Occipital lobe (tissue), 2 donors: ENCODE measurements around the gene KLRK1. TPM values are rescaled to one million over a fixed set of nuclear protein-coding genes. Genes with fewer than 3 reads are reported as not detected.
"Not testable (repeated sequence)": the region's sequence is repeated elsewhere in the genome, so short reads cannot be mapped to it uniquely, and the experiment has no call there.

ENCODE experiments used
- DNase-seq: peaks from one replicate; lab custom pipeline; 2025; lab: John Stamatoyannopoulos, UW
- total RNA-seq: library from RNA; depleted of rRNA; stranded (reverse); fragments of >200 nt; gene quantifications from one replicate; pipeline ENCODE4 v1.2.3, GENCODE V29; 2014

Gene KLRK1
- total RNA-seq = not detected

DNA sequence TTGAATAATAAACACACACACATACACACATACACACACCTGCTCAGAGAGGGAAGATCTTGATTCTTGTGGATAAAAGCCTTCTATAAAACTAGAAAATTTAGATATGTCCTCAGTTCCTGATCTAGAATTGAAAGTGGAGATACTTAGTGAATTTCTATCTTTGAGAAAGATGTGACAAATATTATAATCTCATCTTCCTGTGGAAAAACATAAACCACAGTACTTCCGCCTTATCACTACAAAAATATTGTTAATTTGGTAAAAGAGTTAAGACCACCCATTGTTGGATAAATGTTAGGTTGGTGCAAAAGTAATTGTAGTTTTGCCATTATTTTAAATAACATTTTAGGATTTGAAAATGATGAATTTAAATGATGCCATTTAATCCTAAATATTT lies at the start of gene KLRK1:
Gene KLRK1, minus strand, starts transcription at position 138 of the 400 bp plus-strand sequence. CDS start 1,231 bp downstream, outside the sequence.
- no peak for DNase-seq

DNA sequence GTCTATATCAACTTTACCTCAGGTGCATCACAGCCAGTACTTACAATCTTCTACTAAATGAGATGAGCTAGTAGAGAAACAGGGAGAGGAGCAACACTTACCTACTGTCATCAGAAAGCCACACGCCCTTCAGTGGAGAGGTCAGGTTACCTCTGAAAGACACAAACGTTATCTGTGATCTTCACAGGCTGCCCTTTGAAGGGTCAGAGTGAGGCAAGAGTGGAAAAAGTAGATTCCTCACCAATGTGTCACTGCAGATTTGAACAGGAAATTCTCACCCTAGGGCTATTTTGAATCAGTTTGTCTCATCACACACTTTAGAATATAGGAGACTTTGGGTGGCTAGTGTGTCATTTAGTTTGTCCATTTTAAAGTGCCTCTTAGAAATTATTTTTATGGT lies 47.8 kb upstream of the KLRK1 start:
- DNase-seq = not testable (repeated sequence)

DNA sequence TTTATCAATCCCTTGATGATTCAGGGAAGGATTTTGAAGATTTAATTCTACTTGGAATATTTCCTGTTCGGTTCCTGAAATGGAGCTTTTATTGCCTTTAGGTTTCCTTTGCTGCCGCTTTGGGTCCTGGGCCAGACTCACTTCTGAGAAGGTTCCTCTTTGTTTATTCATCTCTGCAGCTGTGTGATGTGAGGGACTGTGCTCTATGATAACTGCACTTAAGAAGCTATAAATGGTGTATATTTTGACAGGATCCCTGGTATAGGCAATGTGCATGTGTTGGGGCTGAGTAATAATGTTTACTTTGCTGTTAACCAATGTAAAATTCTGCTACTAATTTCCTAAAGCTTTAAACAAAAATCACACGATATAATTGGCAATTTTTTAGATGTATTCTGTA lies 46.0 kb upstream of the KLRK1 start, which contains the start of gene KLRC2:
Gene KLRC2, minus strand, starts transcription at position 195 of the 400 bp plus-strand sequence. Its CDS starts 24 bp downstream, at position 171.
- DNase-seq = not testable (repeated sequence)

- DNase-seq = not testable (repeated sequence)
Observed at GRCh38 chr12:10430623-10431022, 40.8 kb upstream of the KLRK1 start.

- DNase-seq = not testable (repeated sequence)
Observed at GRCh38 chr12:10425938-10426337, 36.1 kb upstream of the KLRK1 start.

GRCh38 chr12:10424260-10424899 lies 34.5 kb upstream of the KLRK1 start:
- DNase-seq = not testable (repeated sequence)

- not testable (repeated sequence) for DNase-seq
Observed at GRCh38 chr12:10422159-10422558, 32.3 kb upstream of the KLRK1 start.

- DNase-seq = not testable (repeated sequence)
Observed at GRCh38 chr12:10420334-10420733, 30.5 kb upstream of the KLRK1 start, which contains the start of gene KLRC3. KLRC3 (minus strand) TSS chr12:10420595; CDS start chr12:10420550, 45 bp downstream.

- DNase-seq = no peak
Observed at GRCh38 chr12:10409392-10409791, 19.6 kb upstream of the KLRK1 start, which contains the start of gene KLRC4. KLRC4 (minus strand) TSS chr12:10409757; CDS start chr12:10409575, 182 bp downstream.

DNA sequence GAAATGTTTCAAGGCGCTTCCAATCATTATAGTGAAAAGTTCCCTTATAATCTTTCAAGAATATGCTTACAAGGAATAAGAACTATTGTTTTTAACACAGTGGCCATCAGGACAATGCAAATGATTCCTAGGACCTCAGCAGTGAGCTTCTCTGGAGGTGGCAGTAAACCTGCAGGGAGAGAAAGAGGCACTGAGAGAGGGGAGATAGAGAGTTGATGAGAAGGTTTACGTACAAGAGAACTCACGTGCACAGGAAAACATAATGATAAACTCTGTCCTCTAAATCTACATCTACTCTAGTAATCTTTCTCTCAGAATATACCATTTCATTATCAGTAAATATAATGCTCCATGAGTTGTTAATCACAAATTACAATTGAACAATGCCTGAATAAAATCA lies 19.0 kb upstream of the KLRK1 start:
- no peak for DNase-seq

- DNase-seq = no peak
Observed at GRCh38 chr12:10406725-10407124, 16.9 kb upstream of the KLRK1 start.

DNA sequence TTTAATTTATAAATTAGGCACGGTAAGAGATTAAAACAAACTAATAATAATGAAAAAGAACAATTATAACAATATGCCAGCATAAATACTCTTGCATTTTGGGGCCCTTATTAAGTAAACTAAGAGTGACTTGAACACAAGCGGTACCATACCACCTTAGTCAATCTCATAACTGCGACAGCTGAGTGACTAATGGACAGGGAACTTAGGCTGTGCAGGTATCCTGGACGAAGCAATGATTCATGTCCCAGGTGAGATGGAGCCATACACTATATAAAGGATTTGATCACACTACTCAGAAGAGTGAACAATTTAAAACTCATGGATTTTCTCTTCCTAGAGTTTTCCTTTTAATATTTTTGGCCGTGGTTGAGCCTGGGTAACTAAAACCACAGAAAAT lies 15.5 kb upstream of the KLRK1 start:
- DNase-seq = no peak

GRCh38 chr12:10404798-10405197 lies 15.0 kb upstream of the KLRK1 start:
- DNase-seq = no peak

DNA sequence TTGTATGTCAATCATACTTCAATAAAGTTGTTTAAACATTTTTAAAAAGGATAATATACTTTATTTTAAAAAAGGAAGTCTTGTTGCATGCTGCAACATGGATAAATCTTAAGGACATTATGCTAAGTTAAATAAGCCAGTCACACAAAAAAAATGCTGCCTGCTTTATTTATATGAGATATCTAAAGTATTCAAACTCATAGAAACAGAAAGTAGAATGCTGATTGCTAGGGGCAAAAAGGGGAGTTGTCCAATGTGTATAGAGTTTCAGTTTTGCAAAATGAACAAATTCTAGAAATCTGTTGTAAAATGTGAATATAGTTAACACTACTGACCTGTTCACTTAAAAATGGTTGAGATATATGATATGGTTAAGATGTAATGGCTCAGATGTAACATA lies 11.0 kb upstream of the KLRK1 start:
- no peak for DNase-seq

DNA sequence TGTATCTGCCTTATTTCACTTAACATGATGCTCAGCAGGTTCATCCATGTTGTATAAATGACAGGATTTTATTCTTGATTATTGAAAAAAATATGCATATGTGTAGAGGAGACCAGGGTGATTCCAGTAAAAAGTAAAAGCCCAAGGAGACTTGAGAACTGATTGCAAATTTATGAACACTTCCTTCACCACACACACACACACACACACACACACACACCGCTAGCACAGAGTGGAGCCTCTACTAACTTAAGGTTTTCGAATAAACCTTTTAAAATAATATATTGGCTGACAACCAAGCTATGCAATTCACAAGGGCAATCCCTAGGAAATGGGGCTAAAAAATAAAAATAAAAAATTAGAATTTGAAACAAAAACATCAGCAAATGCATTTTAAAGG lies 8.3 kb upstream of the KLRK1 start:
- DNase-seq = no peak

- DNase-seq = no peak
Observed at GRCh38 chr12:10397296-10397695, 7.5 kb upstream of the KLRK1 start.

- not testable (repeated sequence) for DNase-seq
Observed at GRCh38 chr12:10396176-10396575, 6.3 kb upstream of the KLRK1 start.

DNA sequence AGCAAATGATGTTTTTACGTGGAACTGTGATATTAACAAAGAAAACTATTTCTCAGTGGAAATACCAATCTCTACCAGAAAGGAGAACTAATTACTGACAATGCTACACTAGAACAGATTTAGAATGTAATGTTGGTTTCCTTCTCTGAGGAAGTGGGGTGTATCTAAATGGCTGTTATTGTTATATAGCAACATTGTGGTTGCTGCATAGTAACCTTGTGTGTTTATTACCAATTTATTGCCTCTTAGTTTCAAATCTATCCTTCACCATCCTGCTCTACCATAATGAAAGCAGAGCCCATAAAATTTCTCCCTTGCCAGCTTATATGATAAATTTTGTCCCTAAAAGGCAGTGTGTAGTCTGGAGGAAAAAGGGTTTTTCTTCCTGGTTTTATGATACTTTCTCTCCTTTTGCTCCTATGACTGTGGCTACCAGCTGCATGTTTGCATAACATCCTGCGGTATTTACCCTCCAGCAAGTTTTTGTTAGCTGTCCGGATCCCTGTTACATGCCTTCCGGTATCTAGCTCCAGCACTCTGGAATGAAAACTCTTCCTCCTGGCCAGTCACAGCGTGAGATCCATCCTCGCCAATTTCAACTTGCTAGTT lies 5.7 kb upstream of the KLRK1 start:
- DNase-seq = no peak

GRCh38 chr12:10394531-10395152 lies 4.8 kb upstream of the KLRK1 start:
- DNase-seq = not testable (repeated sequence)

GRCh38 chr12:10393291-10393690 lies 3.5 kb upstream of the KLRK1 start:
- DNase-seq = no peak

DNA sequence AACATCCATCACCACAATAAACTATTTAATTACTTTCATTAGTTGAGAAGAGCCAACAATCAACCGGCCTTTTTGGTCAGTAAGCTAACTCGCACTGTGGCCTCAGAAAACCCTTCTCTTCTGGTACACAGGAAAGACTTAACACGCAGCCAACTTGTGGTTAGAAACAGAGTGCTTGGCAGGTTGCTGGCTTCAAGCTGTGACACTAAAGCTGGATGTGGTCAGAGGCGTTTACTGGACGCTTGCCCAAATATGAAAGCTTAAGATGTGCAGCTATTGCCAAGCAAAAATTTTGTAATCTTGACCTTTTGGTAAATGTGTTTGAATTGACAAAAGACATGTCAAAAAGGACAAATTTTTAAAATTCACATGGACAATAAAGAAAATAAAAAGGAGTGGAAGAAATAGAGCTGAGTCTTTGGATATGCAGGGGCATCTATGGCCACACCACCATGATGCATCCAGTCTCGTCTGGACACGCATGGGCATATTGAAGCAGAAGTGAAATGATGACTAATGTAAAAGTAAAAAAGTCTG lies 2.6 kb upstream of the KLRK1 start:
- no peak for DNase-seq

GRCh38 chr12:10390991-10391390 lies 1.1 kb upstream of the KLRK1 start:
- not testable (repeated sequence) for DNase-seq
